ENCODE data around the gene LRFN4.

DNA sequence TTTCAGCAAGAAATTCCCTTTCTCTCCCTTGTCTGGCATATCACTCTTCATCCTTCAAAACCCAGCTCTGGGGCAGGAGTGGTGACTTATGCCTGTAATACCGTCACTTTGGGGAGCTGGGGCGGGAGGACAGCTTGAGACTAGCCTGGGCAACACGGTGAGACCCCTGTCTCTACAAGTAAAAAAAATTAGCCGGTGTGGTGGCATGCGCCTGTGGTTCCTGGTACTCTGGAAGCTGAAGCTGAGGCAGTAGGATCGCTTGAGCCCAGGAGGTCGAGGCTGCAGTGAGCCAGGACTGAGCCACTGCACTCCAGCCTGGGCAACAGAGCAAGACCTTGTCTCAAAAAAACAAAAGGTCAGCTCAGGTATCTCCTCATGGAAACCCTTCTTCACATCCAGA lies 15.0 kb upstream of the LRFN4 start:
- no peak for TF ChIP-seq POLR2A (IDR thresholded peaks at IDR 0.05)
- TF ChIP-seq, protein P1, sequence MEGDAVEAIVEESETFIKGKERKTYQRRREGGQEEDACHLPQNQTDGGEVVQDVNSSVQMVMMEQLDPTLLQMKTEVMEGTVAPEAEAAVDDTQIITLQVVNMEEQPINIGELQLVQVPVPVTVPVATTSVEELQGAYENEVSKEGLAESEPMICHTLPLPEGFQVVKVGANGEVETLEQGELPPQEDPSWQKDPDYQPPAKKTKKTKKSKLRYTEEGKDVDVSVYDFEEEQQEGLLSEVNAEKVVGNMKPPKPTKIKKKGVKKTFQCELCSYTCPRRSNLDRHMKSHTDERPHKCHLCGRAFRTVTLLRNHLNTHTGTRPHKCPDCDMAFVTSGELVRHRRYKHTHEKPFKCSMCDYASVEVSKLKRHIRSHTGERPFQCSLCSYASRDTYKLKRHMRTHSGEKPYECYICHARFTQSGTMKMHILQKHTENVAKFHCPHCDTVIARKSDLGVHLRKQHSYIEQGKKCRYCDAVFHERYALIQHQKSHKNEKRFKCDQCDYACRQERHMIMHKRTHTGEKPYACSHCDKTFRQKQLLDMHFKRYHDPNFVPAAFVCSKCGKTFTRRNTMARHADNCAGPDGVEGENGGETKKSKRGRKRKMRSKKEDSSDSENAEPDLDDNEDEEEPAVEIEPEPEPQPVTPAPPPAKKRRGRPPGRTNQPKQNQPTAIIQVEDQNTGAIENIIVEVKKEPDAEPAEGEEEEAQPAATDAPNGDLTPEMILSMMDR (IDR thresholded peaks at IDR 0.05), result no peak
